K562 (cell line): ENCODE measurements around the gene SDSL. TPM values are rescaled to one million over a fixed set of nuclear protein-coding genes. Genes with fewer than 3 reads are reported as not detected.

ENCODE experiments used
- NFATC3 ChIP-seq: fragments of 450-650 bp; IDR thresholded peaks from 2 replicates; pipeline ENCODE4 v1.6.1; 2017; ENCODE audit warnings: mild to moderate bottlenecking
- PHTF2 ChIP-seq: fragments of 250-450 bp; sonication (Bioruptor Pico); IDR thresholded peaks from 2 replicates; pipeline ENCODE4 v1.5.0; 2021; ENCODE audit warnings: mild to moderate bottlenecking
- polyA plus RNA-seq, 8 experiments: library from polyadenylated mRNA; depleted of rRNA in 4 of 8; stranded (reverse) in 5 of 8; unstranded in 3 of 8; fragments of >200 nt; fragmentation: Nextera tagmentation in 2 of 8; fragmentation: Illumina TruSeq in 1 of 8; extraction: Ambion mirVana in 2 of 8; extraction: Trizol in 1 of 8; gene quantifications; 2 replicates each; pipeline versions ENCODE4 v1.2.1 to v1.2.3, GENCODE V29; 2011 to 2014; ENCODE audit warnings: inconsistent platforms in 1 of 8, missing spikeins in 1 of 8
- total RNA-seq, 7 experiments: library from RNA; depleted of rRNA in 6 of 7; stranded (reverse); fragments of >200 nt in 6 of 7; fragmentation: Illumina TruSeq in 2 of 7; extraction: Trizol in 2 of 7; gene quantifications; 2 replicates each; pipeline versions ENCODE4 v1.2.1 to v1.2.3, GENCODE V29; 2011 to 2021; ENCODE audit warnings: low replicate concordance in 1 of 7
- TF ChIP-seq, protein P1 (sequence below), 2 experiments: IDR thresholded peaks; 2 replicates each; pipeline ENCODE4 v1.6.1; 2011; ENCODE audit warnings: borderline replicate concordance in 1 of 2, control low read depth in 1 of 2, low read depth in 1 of 2, low read length in 1 of 2, mild to moderate bottlenecking in 1 of 2, mixed read lengths in 1 of 2, moderate library complexity in 1 of 2; ENCODE audit not compliant: insufficient read depth in 1 of 2, insufficient read length in 1 of 2, poor library complexity in 1 of 2, severe bottlenecking in 1 of 2; ENCODE audit errors: extremely low read depth in 1 of 2
- TF ChIP-seq, protein P2 (sequence below): fragments of 250-450 bp; sonication (Bioruptor Pico); IDR thresholded peaks from 2 replicates; pipeline ENCODE4 v1.8.0; 2022; ENCODE audit warnings: moderate library complexity, mild to moderate bottlenecking, inconsistent platforms
- TF ChIP-seq, protein P3 (sequence below): IDR thresholded peaks from 2 replicates; pipeline ENCODE4 v1.6.1; 2011; ENCODE audit not compliant: insufficient read length; ENCODE audit errors: extremely low read depth
- TF ChIP-seq, protein P4 (sequence below): IDR thresholded peaks from 2 replicates; pipeline ENCODE4 v1.6.1; 2016; ENCODE audit warnings: missing genetic modification characterization, missing compliant biosample characterization
- TF ChIP-seq, protein P5 (sequence below), 3 experiments: fragments of 200-800 bp in 1 of 3; fragments of 250-450 bp in 1 of 3; fragments of 450-650 bp in 1 of 3; sonication (Bioruptor Pico) in 1 of 3; sonication (Bioruptor generic) in 1 of 3; formaldehyde crosslinking in 1 of 3; IDR thresholded peaks; 2 replicates each; pipeline versions ENCODE4 v1.6.1 to v1.8.0; 2016 to 2022; ENCODE audit warnings: mild to moderate bottlenecking in 2 of 3, missing genetic modification characterization in 2 of 3, missing compliant biosample characterization in 1 of 3, moderate library complexity in 1 of 3
- TF ChIP-seq, protein P6 (sequence below): sonication (generic); formaldehyde crosslinking; IDR thresholded peaks from 2 replicates; pipeline ENCODE4 v1.8.1; 2023; ENCODE audit warnings: missing genetic modification reagents, mild to moderate bottlenecking, borderline replicate concordance

The SDSL gene
- total and polyA plus RNA-seq, 9 of the 15 experiments (the other 6 are each of a cell fraction or from before 2014, with no cell fraction given): 0.31 to 11.0 (median 7.4) TPM

DNA sequence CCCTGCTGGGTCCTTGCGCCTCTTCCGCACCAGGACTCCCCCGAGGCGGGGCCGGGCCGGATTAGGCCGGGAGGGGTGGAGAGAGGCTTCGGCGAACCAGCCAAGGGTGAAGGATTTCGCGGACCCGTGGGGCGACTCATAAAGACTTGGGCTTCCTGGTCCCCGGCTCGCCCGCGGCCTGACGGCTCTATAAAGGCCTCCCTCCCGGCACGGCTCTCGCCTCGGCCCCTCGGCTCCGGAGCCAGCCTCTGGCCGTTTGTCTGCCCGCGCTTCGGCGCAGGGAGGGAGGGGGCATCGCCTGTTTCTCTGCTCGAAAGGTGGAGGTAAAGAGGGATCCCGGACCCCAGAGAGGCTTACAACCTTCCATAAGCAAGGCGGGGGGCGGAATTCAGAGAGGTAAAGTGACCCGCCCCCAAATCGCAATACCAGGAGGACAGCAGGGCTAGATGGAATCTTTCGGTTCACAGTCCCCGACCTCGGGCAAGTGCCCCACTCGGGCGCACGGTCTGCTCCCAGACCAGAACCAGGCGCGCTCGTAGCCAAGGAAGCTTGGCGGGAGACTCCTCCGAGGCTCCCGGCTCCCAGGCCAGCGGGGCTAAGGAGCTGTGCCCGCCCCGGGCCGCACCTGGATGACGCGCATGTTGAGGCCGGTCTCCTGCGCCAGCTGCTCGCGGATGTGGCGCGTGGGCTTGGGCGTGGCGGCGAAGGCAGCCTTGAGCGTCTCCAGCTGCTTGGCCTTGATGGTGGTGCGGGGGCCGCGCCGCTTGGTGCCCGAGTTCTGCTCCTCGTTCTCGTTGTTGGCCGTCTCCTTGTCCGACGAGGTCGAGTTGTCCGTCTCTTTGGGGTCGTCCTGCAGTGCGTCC is 45.6 kb downstream of the SDSL start (continued):
- TF ChIP-seq, protein P1, sequence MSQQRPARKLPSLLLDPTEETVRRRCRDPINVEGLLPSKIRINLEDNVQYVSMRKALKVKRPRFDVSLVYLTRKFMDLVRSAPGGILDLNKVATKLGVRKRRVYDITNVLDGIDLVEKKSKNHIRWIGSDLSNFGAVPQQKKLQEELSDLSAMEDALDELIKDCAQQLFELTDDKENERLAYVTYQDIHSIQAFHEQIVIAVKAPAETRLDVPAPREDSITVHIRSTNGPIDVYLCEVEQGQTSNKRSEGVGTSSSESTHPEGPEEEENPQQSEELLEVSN (IDR thresholded peaks at IDR 0.05; ENCODE audit: borderline replicate concordance in 1 of 2, extremely low read depth in 1 of 2, insufficient read depth in 1 of 2, insufficient read length in 1 of 2, low read depth in 1 of 2, low read length in 1 of 2, poor library complexity in 1 of 2, severe bottlenecking in 1 of 2): peak in 1 of 2 experiments; percentile 15
- TF ChIP-seq, protein P2, sequence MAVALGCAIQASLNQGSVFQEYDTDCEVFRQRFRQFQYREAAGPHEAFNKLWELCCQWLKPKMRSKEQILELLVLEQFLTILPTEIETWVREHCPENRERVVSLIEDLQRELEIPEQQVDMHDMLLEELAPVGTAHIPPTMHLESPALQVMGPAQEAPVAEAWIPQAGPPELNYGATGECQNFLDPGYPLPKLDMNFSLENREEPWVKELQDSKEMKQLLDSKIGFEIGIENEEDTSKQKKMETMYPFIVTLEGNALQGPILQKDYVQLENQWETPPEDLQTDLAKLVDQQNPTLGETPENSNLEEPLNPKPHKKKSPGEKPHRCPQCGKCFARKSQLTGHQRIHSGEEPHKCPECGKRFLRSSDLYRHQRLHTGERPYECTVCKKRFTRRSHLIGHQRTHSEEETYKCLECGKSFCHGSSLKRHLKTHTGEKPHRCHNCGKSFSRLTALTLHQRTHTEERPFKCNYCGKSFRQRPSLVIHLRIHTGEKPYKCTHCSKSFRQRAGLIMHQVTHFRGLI (CRISPR knock-in tag): no peak
- TF ChIP-seq, protein P3, sequence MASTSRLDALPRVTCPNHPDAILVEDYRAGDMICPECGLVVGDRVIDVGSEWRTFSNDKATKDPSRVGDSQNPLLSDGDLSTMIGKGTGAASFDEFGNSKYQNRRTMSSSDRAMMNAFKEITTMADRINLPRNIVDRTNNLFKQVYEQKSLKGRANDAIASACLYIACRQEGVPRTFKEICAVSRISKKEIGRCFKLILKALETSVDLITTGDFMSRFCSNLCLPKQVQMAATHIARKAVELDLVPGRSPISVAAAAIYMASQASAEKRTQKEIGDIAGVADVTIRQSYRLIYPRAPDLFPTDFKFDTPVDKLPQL: no peak
- TF ChIP-seq, protein P4, sequence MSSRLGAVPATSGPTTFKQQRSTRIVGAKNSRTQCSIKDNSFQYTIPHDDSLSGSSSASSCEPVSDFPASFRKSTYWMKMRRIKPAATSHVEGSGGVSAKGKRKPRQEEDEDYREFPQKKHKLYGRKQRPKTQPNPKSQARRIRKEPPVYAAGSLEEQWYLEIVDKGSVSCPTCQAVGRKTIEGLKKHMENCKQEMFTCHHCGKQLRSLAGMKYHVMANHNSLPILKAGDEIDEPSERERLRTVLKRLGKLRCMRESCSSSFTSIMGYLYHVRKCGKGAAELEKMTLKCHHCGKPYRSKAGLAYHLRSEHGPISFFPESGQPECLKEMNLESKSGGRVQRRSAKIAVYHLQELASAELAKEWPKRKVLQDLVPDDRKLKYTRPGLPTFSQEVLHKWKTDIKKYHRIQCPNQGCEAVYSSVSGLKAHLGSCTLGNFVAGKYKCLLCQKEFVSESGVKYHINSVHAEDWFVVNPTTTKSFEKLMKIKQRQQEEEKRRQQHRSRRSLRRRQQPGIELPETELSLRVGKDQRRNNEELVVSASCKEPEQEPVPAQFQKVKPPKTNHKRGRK (tag): no peak
- TF ChIP-seq PHTF2 (CRISPR knock-in tag): no peak
- TF ChIP-seq, protein P5, sequence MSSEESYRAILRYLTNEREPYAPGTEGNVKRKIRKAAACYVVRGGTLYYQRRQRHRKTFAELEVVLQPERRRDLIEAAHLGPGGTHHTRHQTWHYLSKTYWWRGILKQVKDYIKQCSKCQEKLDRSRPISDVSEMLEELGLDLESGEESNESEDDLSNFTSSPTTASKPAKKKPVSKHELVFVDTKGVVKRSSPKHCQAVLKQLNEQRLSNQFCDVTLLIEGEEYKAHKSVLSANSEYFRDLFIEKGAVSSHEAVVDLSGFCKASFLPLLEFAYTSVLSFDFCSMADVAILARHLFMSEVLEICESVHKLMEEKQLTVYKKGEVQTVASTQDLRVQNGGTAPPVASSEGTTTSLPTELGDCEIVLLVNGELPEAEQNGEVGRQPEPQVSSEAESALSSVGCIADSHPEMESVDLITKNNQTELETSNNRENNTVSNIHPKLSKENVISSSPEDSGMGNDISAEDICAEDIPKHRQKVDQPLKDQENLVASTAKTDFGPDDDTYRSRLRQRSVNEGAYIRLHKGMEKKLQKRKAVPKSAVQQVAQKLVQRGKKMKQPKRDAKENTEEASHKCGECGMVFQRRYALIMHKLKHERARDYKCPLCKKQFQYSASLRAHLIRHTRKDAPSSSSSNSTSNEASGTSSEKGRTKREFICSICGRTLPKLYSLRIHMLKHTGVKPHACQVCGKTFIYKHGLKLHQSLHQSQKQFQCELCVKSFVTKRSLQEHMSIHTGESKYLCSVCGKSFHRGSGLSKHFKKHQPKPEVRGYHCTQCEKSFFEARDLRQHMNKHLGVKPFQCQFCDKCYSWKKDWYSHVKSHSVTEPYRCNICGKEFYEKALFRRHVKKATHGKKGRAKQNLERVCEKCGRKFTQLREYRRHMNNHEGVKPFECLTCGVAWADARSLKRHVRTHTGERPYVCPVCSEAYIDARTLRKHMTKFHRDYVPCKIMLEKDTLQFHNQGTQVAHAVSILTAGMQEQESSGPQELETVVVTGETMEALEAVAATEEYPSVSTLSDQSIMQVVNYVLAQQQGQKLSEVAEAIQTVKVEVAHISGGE (CRISPR knock-in tag; IDR thresholded peaks at IDR 0.05): no peak
- TF ChIP-seq, protein P6, sequence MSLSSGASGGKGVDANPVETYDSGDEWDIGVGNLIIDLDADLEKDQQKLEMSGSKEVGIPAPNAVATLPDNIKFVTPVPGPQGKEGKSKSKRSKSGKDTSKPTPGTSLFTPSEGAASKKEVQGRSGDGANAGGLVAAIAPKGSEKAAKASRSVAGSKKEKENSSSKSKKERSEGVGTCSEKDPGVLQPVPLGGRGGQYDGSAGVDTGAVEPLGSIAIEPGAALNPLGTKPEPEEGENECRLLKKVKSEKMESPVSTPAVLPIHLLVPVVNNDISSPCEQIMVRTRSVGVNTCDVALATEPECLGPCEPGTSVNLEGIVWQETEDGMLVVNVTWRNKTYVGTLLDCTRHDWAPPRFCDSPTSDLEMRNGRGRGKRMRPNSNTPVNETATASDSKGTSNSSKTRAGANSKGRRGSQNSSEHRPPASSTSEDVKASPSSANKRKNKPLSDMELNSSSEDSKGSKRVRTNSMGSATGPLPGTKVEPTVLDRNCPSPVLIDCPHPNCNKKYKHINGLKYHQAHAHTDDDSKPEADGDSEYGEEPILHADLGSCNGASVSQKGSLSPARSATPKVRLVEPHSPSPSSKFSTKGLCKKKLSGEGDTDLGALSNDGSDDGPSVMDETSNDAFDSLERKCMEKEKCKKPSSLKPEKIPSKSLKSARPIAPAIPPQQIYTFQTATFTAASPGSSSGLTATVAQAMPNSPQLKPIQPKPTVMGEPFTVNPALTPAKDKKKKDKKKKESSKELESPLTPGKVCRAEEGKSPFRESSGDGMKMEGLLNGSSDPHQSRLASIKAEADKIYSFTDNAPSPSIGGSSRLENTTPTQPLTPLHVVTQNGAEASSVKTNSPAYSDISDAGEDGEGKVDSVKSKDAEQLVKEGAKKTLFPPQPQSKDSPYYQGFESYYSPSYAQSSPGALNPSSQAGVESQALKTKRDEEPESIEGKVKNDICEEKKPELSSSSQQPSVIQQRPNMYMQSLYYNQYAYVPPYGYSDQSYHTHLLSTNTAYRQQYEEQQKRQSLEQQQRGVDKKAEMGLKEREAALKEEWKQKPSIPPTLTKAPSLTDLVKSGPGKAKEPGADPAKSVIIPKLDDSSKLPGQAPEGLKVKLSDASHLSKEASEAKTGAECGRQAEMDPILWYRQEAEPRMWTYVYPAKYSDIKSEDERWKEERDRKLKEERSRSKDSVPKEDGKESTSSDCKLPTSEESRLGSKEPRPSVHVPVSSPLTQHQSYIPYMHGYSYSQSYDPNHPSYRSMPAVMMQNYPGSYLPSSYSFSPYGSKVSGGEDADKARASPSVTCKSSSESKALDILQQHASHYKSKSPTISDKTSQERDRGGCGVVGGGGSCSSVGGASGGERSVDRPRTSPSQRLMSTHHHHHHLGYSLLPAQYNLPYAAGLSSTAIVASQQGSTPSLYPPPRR: no peak
- TF ChIP-seq NFATC3: no peak
